Hepatocyte (in vitro differentiated cells): ENCODE data around the gene LPP. TPM values are rescaled to one million over a fixed set of nuclear protein-coding genes. Genes with fewer than 3 reads are reported as not detected.

Experiments
- DNase-seq: peaks from one replicate; pipeline ENCODE4 v3.0.0-alpha.2; 2016; ENCODE audit warnings: low spot score
- H2AFZ ChIP-seq: fragments of 200-600 bp; sonication (generic); 2 replicates; pipeline ENCODE4 v1.6.0; 2016; ENCODE audit warnings: antibody characterized with exemption, mild to moderate bottlenecking
- H3K27ac ChIP-seq: fragments of 200-600 bp; sonication (generic); 2 replicates; pipeline ENCODE4 v1.5.1; 2016; ENCODE audit warnings: mild to moderate bottlenecking
- H3K27me3 ChIP-seq: fragments of 200-600 bp; sonication (generic); 2 replicates; pipeline ENCODE4 v1.6.1; 2016
- H3K36me3 ChIP-seq: fragments of 200-600 bp; sonication (generic); replicated peaks from 2 replicates; pipeline ENCODE4 v1.5.1; 2016; ENCODE audit warnings: low read depth; ENCODE audit not compliant: insufficient read depth
- H3K4me1 ChIP-seq: fragments of 200-600 bp; sonication (generic); 2 replicates; pipeline ENCODE4 v1.5.1; 2016; ENCODE audit warnings: mild to moderate bottlenecking, moderate library complexity; ENCODE audit not compliant: insufficient read depth
- H3K4me2 ChIP-seq: fragments of 200-600 bp; sonication (generic); 2 replicates; pipeline ENCODE4 v1.6.0; 2016
- H3K4me3 ChIP-seq: fragments of 200-600 bp; sonication (generic); 2 replicates; pipeline ENCODE4 v1.5.1; 2016; ENCODE audit warnings: mild to moderate bottlenecking
- H3K79me2 ChIP-seq: fragments of 200-600 bp; sonication (generic); 2 replicates; pipeline ENCODE4 v1.6.0; 2017; ENCODE audit warnings: mild to moderate bottlenecking
- H3K9me2 ChIP-seq: fragments of 200-600 bp; sonication (generic); replicated peaks from 2 replicates; pipeline ENCODE4 v1.6.0; 2017; ENCODE audit warnings: mild to moderate bottlenecking; ENCODE audit not compliant: insufficient read depth
- H3K9me3 ChIP-seq: fragments of 200-600 bp; sonication (generic); 2 replicates; pipeline ENCODE4 v1.5.1; 2016; ENCODE audit warnings: low read depth, mild to moderate bottlenecking
- H4K20me1 ChIP-seq: fragments of 200-600 bp; sonication (generic); 2 replicates; pipeline ENCODE4 v1.6.0; 2016; ENCODE audit warnings: mild to moderate bottlenecking; ENCODE audit not compliant: insufficient read depth, poor library complexity, severe bottlenecking
- CTCF ChIP-seq: fragments of 200-600 bp; sonication (generic); IDR thresholded peaks from 2 replicates; pipeline ENCODE4 v1.5.1; 2016; ENCODE audit warnings: antibody characterized with exemption, mild to moderate bottlenecking; ENCODE audit not compliant: poor library complexity
- EZH2 ChIP-seq: fragments of 200-600 bp; sonication (generic); IDR thresholded peaks from 2 replicates; pipeline ENCODE4 v1.6.1; 2016; ENCODE audit warnings: antibody characterized with exemption, mild to moderate bottlenecking, borderline replicate concordance
- EZH2phosphoT487 ChIP-seq: fragments of 200-600 bp; sonication (generic); IDR thresholded peaks from one replicate; pipeline ENCODE4 v1.6.1; 2018; ENCODE audit warnings: antibody characterized with exemption, mild to moderate bottlenecking, low read depth, moderate library complexity; ENCODE audit not compliant: unreplicated experiment, severe bottlenecking
- WGBS: methylation state at CpG from one replicate; pipeline ENCODE4 v1.1.6; 2016; ENCODE audit warnings: low lambda C conversion rate; ENCODE audit errors: missing lambda C conversion rate; 5-methylcytosine and 5-hydroxymethylcytosine counted together
- polyA plus RNA-seq: library from polyadenylated mRNA; unstranded; fragments of >200 nt; fragmentation: Nextera tagmentation; extraction: Ambion mirVana; gene quantifications from 2 replicates; pipeline ENCODE4 v1.2.1, GENCODE V29; 2016
- total RNA-seq: library from RNA; depleted of rRNA; stranded (reverse); fragments of >200 nt; gene quantifications from 2 replicates; pipeline ENCODE4 v1.2.3, GENCODE V29; 2014

LPP gene
- total and polyA plus RNA-seq, 2 experiments from 2014 or later, result 53.2 to 73.8 TPM

- Histone ChIP-seq H3K27ac (no peak overlapping the region), H3K9me3 (no peaks in the 10 kb centered on the region), H4K20me1 (no peaks in the 10 kb centered on the region), H3K79me2 (peaks cover 6% of the 10 kb centered on the region), H2AFZ (no peak overlapping the region), H3K4me2 (no peak overlapping the region), H3K9me2 (no peaks in the 10 kb centered on the region), H3K27me3 (no peaks in the 10 kb centered on the region), H3K4me3 (no peak overlapping the region), H3K4me1 (no peaks in the 10 kb centered on the region), H3K36me3 (no peaks in the 10 kb centered on the region)
- DNase-seq, result no peak
- WGBS, result 100% methylated on average over 2 of the region's 2 CpGs
- no peak for TF ChIP-seq CTCF
- no peak for TF ChIP-seq EZH2phosphoT487
- no peak for TF ChIP-seq EZH2
These were observed 405.9 kb downstream of the LPP start for GRCh38 chr3:188559856-188560255.

GRCh38 chr3:188562144-188562543, 408.2 kb downstream of the LPP start:
- H3K9me2 ChIP-seq, result no peaks in the 10 kb centered on the region
- no peaks in the 10 kb centered on the region for H4K20me1 ChIP-seq
- no peaks in the 10 kb centered on the region for H3K27me3 ChIP-seq
- H2AFZ ChIP-seq, result no peak overlapping the region
- no peaks in the 10 kb centered on the region for H3K36me3 ChIP-seq
- H3K4me1 ChIP-seq, result no peaks in the 10 kb centered on the region
- no peak for TF ChIP-seq EZH2phosphoT487
- no peak for TF ChIP-seq EZH2
- no peak for TF ChIP-seq CTCF
- no peak overlapping the region for H3K4me2 ChIP-seq
- no peak overlapping the region for H3K27ac ChIP-seq
- H3K9me3 ChIP-seq, result no peaks in the 10 kb centered on the region
- H3K4me3 ChIP-seq, result no peak overlapping the region
- DNase-seq, result no peak
- no peaks in the 10 kb centered on the region for H3K79me2 ChIP-seq
- 79% methylated on average over 2 of the region's 2 CpGs for WGBS

- peaks cover 3% of the 10 kb centered on the region for H3K4me1 ChIP-seq
- TF ChIP-seq CTCF, result no peak
- TF ChIP-seq EZH2phosphoT487, result no peak
- no peak for TF ChIP-seq EZH2
- no peak overlapping the region for H3K4me2 ChIP-seq
- no peaks in the 10 kb centered on the region for H3K9me2 ChIP-seq
- no peak overlapping the region for H3K27ac ChIP-seq
- no peak overlapping the region for H3K4me3 ChIP-seq
- H4K20me1 ChIP-seq, result no peaks in the 10 kb centered on the region
- DNase-seq, result no peak
- no peaks in the 10 kb centered on the region for H3K36me3 ChIP-seq
- no peak overlapping the region for H2AFZ ChIP-seq
- no peaks in the 10 kb centered on the region for H3K27me3 ChIP-seq
- 88% methylated on average over 3 of the region's 3 CpGs for WGBS
- H3K79me2 ChIP-seq, result peaks cover 18% of the 10 kb centered on the region
- H3K9me3 ChIP-seq, result no peaks in the 10 kb centered on the region
These were observed 413.7 kb downstream of the LPP start for GRCh38 chr3:188567478-188568195.
